NT2/D1 (cell line): ENCODE results near the gene TLK2.
"Not testable (repeated sequence)": the region's sequence is repeated elsewhere in the genome, so short reads cannot be mapped to it uniquely, and the experiment has no call there.

ENCODE experiments used
- SUZ12 ChIP-seq: IDR thresholded peaks from 2 replicates; pipeline ENCODE4 v1.6.1; 2011; ENCODE audit not compliant: insufficient read length, insufficient read depth; ENCODE audit errors: extremely low read depth
- ZNF274 ChIP-seq: IDR thresholded peaks from 2 replicates; pipeline ENCODE4 v1.6.1; 2011; ENCODE audit warnings: mild to moderate bottlenecking, low read depth, low read length

DNA sequence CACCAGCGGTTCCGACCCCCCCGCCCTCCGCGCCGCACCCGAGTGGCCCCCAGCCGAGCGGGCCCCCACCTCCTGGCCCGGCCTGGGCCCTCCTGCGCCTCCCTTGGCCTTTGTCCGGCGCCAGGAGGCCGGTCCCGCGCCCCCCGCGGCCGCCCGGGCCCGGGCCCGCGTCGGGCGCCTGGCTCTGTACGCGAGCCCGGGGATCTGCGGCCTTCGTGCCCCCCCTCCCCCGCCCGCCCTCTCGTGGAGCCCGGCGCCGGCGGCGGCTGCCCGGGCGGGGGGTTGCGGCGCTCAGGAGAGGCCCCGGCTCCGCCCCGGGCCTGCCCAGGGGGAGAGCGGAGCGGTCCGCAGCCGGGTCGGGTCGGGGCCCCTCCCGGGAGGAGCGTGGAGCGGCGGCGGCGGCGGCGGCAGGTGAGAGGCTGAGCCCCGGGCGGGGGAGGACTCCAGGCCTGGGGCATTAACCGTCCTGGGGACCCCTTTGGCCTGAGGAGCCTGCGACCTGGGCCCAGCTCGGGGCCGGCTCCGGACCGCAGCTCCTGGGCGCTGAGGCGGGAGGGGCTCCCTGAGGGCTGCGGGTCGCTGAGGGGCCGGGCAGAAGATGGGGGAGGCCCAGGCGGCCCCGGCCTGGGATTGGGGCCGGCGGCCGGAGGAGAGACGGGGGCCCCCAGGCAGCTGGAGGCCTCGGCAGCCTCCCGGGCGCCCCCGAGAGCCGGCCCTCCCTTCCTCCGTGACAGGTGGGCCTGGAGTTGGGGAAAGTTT is 434 bp downstream of the TLK2 start:
- not testable (repeated sequence) for TF ChIP-seq SUZ12, ZNF274
